Left forelimb (tissue), 1 donor: ENCODE data around the gene AKAP8L.

ENCODE experiments used
- DNase-seq: peaks from one replicate; pipeline ENCODE4 v3.0.0-alpha.2; 2018; ENCODE audit warnings: low spot score

Gene AKAP8L

DNA sequence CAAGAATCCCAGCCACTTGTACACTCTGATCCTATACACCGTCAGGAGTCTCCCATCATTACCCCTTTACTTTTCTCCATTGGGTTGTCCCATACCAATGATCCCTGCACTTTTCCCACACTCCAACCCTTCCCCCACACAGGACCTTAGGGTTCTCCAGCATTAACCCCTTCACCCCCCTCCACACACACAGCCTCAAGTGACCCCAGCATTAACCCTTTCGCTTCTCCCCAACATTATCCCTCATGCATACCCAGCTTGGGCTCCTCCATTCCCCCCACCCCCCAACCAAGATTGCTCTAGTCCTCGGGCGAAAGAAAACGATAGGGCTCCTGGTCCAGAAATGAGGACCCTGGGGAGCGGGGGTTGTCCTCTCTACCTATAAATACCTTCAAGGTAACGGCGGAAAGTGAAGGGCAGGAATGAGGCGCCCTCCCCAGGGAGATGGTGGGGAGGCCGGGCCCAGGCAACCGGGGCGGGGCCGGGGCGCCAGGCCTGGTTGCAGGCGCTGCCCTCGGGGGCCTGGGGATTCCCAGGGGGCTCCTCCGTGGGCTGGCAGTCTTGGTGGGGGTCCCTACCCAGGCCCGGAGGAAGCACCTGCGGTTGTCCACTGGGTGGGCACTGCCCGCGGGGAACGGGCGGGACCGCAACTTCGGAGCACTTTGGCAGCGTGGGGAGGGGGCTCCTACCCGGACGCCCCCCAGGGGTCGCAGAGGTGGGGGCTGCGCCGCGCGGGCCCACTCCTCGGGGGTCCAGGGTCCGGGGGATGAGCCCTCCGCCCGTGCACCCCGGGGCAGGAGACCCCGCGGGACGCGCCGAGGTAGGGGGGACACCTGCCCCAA lies 30.2 kb upstream of the AKAP8L start:
- no peak for DNase-seq

DNA sequence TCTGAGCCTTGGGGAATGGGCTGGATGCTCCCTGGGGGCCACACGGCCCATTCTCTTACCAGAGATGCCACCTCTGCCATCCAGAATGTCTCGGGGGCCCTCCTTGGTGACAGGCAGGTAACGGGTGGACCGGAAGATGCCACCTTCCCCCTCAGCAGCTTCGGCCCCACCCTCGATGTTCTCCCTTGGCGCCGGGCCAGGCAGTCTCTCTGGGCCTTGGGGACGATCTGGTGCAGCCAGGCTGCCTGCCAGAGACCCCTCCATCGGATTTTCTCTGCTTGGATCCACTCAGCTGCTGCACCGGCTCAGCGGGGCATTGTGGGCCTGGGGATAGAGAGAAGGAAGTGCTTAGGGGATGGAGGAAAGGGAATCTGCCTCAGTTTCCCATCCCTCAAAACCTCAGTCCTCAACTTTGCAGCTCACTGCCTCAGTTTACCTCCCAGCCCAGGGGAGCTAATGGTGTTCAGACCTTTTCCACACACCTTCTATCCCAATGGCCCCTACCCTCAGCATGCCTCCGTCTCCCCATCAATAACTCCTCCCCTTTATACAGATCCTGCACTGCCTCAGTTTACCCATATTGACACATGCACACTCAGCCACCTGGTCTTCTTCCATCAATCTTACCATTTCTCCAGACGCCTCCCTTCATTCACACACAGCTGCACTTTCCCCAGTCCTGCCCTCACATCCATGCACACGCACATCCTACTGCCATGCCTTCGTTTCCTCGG lies 29.4 kb upstream of the AKAP8L start:
- no peak for DNase-seq

DNA sequence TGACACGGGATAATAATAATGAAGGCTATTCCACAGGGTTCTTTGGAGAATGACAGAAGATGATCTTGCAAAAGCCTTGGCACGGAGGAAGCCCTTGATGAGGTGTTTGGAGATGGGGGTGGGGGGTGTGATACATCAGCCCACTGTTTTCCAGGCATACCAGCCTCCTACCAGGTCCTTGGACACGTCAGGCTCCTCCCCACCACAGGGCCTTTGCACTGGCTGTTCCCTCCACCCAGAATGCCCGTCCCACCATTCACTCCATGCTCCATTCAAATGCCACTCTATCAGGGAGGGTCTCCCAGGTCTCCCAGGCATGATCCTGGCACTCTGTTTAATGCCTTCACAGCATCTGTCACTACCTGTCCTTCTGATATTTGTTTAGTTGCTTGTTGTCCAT lies 28.3 kb upstream of the AKAP8L start:
- no peak for DNase-seq

DNA sequence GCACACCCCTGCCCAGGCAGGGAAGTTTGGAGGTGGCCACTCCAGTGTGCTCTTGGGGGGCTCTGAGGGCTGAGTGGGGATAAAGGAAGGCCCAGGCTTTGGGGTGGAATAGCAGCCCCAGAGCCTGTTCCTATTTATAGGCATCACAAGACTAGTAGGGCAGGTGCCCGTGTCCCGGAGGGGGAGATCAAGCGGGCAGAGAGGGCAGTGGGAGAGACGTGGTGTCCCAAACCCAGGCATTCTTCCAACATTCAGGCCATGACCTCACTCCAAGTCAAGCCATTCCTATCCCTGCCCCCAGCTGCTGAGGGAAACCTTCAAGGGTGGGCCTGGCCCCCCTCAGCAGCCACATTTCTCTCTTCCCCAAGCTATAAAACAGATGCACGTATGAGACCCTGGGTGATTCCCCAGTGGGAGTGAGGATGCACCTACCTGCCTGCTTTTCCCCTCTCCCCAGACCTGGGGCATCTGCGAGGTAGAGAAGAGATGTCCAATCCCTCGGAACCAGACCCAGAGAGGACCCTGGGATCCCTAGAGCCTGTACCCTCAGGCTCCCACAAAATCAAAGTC lies 27.1 kb upstream of the AKAP8L start:
- no peak for DNase-seq

DNA sequence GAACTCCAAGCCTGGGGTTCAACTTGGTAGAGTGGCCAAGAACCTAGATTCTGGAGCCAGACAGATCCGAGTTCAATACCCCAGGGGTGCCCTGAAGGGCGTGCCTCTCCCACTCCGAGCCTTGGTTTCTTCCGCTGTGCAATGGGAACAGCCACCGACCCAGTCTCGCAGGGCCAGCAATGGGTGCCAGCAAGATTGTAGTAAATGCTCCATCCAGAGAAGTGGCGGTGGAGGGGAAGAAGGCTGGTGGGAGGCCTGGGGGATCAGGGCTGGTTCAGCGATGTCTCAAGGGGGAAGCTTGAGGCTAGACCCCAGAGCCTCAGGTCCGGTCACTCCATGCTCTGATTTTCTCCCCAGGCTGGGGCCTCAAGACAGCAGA lies 26.4 kb upstream of the AKAP8L start:
- DNase-seq: no peak

DNA sequence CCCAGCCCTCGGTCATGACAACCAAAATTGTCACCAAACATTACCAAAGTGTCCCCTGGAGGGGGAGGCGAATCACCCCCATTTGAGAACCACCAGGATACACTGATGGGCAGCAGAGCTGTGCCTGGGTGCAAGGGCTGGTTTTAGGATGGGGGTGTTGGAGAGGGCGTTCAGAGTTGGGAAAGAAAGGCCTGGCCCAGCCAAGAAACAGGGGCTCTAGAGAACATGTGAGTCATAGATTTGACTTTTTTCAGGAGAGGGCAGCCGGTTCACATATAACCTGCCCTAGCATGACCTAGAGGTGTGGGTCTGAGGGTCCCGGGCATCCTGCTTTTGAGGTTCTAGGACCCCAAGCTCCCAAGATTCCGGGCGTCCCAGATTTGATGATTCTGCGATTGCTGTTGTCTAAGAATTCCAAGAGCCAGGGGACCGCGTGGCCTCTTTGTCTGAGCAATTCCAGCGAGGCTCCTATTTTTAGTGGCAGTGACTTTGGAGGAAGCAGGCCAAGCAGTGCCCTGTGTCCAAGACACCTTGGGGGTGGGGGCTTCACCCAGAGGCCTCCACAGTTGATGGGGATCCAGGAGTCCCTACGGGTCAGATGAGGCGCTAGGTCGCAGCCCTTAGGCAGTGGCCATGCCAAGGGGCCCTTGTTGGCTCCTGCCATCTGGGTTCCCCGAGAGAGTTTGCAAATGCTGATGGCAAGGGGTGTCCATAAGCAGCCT lies 25.9 kb upstream of the AKAP8L start:
- DNase-seq: no peak

DNA sequence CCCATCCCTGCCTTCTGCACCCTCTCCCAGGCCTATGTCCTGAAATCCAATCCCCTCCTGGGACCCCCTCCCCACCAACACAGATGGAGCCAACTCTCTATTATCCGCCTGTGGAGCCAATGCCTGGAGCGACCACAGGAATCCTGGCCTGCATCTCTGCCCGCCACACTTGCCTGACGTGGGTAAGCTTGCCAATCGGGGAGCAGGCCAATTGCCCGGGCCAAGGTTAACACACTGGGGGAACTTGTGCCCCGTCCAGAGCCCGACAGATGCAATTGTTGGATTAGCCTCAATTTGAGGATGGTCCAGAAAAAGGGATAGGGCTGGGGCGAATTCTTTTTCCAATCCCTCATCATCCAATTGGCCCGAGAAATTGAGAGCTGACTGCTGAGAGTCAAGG lies 25.1 kb upstream of the AKAP8L start:
- DNase-seq: no peak

DNA sequence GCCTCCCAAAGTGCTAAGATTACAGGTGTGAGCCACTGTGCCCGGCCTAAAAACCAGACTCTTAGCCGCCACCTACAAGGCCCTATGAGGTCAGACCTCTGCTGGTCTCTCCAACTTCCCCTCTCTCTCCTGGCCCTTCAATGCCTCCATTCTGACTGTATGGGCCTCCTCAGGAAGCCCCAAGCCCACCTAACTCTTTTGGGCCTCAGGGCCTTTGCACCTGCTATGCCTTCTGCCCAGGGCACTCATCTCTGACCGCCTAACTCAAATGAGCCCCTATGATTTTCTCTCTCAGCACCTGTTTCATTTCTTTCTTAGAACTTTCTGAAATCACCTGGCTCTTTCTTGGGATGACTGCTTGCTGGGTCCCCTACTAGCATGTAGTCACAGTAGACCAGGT lies 24.5 kb upstream of the AKAP8L start:
- no peak for DNase-seq

DNA sequence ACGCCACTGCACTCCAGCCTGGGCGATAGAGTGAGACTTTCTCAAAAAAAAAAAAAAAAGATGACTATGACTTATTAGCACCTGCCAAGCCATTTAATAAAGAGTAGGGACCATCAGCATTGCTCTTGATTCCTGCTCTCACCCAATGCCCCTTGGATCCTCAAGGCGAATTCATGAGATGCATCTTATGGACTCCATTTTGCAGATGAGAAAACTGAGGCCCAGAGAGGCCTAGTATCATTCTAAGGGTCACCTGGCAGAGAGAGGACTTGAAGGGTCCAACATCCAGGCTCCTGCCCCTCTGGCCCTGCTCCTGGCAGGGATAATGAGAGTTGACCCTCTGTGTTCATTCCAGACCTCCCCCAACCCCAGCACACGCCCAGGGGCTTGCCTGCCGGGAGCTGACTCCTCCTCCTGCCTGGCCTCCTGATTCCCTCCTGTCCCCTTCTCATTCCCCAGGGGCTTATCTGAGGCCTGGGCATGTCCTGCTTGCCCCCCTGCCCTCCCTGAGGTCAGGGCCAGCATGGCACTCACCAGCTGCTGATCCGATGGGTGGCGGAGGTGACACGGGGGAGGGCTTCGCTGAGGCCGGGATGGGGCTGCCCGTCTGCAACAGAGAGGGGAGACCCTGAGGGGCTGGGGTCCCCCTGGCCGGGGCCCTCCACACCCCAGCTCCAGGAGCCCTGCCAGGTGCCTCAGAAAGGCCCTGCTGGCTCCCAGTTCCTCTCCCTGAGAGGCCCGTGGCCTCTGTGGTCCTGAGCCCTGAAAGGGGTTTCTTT lies 23.5 kb upstream of the AKAP8L start:
- DNase-seq: no peak

DNA sequence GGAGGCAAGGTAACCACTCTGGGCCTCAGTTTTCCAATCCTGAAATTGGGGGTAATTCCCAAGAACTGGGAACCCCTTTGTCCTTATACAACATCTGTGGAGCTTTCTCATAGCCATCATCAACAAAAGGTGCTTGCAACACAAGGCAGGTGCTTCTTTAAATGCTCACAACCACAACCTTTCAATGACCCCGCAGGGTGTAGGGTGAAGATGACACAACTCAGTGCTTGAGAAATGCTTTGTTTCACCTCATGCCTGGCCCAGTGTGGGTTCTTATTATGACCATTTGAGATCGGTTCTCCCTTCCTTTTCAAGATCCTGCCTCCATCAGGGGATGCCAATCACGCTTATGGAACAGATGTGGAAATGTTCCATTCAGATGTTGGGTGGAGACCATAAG lies 22.5 kb upstream of the AKAP8L start:
- no peak for DNase-seq

DNA sequence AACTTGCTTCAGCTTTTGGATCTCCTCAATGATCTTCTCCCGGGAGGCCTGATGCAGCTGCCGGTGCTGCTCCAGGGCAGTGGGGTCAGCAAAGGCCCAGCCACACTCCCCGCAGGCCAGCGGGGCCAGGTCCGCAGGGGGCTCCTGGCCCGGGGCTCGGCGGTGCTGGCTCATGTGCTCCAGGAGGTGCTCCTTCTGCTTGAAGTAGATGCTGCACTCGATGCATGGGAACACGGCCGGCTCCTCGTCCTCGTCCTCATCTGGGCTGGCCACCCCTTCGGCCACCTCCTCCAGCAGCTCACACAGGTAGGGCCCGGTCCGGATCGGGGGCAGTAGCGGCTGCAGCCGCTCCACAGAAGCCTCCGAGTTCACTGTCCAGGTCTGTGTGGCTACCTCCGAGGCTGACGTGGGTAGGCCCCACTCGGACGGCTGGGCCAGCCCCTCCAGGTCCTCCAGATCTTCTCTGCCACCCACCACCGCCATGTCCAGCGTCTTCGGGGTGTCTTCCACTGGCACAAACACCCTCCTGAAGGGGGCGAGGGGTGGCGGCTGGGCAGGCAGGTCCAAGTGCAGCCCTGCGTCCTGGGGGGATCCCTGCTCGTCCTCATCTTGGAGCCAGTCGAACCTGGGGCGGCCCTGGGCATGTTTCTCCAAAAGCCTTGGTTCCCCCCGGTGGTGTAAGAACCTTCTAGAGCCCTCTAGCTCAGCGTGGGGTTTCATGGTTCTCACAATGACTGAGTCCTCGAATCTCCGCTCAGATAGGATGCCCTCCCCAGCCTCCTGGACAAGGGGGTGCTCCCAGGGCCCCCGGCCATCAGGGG lies 21.2 kb upstream of the AKAP8L start:
- no peak for DNase-seq

DNA sequence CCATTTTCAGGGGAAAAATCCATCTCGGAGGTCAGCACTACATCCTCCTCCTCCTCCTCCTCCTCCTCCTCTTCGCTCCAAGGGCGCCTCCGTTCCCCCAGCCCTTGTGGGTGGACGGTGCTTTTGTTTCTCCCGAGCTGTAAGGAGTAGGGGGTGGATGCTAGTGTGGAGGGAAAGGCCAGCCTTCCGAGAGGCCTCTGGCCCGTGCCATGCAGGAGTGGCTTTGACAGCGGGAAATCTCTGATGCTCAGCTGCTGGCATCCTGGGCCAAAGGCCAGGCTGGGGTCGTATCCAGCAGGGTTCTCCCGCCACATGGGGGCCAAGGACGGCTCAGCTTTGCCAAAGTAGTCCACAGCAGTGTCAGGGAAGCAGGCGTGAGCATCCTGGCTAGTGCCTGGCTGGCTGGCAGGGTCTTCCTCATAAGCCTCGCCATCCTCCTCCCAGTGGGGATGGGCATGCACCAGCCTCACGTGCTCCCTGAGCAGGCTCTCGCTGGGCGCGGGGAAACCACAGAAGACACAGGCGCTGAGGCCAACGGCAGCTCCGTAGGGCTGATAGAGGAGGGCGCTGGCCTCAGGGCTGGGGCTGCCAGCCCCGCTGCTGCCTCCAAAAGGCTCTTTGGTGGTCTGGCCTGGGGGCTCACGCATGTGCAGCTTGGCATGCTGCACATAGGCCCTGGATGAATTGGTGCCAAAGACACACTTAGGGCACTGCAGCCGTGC lies 20.5 kb upstream of the AKAP8L start:
- no peak for DNase-seq

DNA sequence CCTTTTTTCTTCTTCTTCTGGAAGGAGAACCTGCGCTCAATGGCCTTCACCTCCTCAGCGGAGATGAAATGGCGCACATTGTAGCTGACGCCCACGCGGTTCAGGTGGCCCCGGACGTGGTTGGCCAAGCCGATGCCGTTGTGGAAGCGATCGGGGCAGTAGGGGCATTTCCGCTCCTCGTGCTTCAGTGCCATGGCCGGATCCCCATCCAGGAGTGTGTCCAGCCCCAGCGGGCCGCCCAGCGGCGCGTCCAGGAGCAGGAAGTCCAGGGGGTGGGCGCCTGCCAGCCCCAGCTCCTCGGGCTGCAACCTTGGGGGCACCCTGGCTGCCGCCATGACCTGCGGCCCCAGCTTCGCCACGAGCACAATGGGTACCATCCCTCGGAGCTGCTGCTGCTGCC lies 19.8 kb upstream of the AKAP8L start:
- DNase-seq: no peak

DNA sequence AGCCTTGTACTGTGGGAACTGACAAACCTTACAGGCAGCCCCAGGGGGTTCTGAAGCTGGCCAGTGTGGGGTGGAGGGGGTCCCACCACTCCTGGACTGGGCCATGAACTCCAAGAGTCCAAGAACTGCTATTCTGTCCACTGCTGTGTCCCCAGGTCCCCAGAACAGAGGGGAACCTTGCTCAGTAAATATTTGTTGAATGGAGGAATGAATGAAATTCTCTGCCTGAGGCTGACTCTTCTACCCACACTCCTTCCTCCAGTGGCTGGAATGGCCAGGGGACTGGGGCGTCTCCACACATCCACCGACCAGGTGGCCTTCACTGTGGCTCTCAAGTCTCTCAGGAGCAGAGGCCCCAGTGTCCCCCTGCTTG lies 19.3 kb upstream of the AKAP8L start:
- DNase-seq: no peak

DNA sequence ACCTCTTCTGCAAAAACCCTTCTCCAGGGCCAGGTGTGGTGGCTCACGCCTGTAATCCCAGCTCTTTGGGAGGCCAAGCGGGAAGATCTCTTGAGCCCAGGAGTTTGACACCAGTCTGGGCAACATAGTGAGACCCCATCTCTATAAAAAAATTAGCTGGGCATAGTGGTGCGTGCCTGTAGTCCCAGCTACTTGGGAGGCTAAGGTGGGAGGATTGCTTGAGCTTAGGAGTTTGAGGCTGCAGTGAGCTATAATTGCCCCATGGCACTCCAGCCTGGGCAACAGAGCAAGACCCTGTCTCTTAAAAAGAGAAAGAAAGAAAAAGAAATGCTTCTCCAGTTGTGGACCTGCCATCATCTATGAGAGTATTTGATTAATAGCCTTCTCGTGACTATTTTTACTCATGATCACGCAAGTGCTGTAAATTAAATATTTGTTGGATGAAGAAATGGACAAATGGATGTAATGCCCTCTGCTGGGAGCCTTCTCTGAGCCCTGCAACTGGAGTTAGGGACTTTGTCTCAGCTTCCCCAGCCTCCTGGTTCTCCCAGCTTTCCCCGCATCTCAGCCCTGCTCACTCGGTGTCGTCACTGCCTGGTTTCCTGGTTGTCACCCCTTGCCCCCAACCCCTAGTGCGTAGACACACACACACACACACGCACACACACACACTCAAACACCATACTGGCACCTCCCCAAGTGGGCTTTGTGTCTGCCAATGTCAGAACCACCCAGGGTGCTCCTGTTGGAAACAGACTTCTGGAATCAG lies 18.8 kb upstream of the AKAP8L start:
- DNase-seq: no peak

DNA sequence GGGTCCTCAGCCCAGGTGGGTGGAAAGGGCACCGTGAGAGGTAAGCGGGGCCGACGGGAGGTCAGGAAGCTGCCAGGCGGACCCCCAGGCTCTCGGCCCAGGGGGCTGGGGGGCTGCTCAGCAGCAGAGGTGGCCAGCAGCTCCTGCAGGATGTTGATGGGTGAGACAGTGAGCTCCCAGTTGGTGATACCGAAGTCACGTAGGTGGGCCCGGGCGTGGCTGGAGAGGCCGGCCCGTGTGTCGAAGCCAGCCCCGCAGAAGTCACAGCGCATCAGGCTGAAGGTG lies 18.0 kb upstream of the AKAP8L start:
- no peak for DNase-seq

DNA sequence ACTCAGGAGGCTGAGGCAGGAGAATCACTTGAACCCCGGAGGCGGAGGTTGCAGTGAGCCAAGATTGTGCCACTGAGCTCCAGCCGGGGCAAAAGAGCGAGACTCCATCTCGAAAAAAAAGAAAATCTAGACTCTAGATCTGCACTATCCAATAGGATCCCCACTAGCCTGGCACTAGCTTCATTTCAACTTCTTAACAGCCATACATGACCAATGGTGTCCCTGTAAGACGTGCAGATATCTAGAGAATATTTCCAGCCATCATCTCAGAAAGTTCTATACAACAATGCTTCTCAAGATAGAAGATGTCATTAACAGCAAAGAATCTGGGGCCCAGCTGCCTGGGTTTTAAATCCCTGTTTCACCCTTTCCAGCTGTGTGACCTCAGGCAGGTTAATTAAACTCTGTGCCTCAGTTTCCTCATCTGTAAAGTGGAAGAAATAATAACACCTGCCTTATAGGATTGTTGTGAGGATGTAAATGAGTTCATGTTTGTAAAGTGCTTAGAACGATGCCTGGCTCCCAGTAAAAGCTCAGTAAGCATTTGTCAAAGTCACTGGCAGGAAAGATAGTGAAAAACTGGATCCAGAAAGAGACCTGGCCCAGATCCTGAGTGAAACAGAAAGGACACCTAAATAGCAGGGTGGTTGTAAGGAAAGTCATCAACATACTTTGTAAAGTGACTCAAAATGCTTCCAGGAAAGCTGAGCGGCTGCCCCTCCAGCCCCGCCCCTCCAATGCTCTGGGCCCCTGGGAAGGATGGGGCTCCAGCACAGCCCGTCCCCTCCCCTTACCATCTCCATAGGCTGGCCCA lies 17.4 kb upstream of the AKAP8L start:
- DNase-seq: no peak

DNA sequence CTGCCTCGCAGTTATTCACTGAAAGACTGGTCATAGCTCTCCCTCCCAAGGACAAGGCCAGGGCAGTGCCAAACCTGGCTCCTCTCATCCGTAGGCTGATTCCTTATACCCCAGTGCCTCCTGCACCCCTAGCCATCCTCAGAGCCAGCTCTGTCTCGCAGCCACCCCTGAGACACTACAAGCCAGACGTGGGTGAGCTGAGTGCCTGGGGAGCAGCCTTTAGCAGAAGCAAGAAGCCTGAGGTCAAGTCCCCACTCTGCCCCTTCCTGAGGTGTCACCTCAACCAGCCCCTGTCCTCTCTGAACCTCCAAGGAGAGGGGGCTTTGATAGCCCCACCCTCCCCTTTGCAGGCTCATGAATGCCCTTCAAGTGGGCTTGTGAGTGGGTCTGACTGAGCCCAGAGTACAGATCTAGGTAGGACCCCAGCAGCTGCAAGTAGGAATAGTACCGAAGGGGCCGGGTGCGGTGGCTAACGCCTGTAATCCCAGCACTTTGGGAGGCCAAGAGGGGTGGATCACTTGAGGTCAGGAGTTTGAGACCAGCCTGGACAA lies 14.8 kb upstream of the AKAP8L start:
- DNase-seq: no peak
